HFF-Myc (cell line): Measurements from ENCODE around the gene CETP.

Experiments
- DNase-seq: peaks from one replicate; pipeline ENCODE4 v3.0.0-alpha.2; 2011; ENCODE audit warnings: low read depth; ENCODE audit errors: extremely low read depth
- H3K4me3 ChIP-seq: replicated peaks from 2 replicates; pipeline ENCODE4 v1.5.1; 2011; ENCODE audit warnings: low read depth, mild to moderate bottlenecking, control low read depth, low read length
- TF ChIP-seq, protein P1 (sequence below): IDR thresholded peaks from 2 replicates; pipeline ENCODE4 v1.5.1; 2012; ENCODE audit warnings: mild to moderate bottlenecking, low read depth, low read length, control low read depth; ENCODE audit errors: missing control alignments

The CETP gene

GRCh38 chr16:56935201-56935600 lies 26.5 kb upstream of the CETP start:
- DNase-seq: no peak
- TF ChIP-seq, protein P1, sequence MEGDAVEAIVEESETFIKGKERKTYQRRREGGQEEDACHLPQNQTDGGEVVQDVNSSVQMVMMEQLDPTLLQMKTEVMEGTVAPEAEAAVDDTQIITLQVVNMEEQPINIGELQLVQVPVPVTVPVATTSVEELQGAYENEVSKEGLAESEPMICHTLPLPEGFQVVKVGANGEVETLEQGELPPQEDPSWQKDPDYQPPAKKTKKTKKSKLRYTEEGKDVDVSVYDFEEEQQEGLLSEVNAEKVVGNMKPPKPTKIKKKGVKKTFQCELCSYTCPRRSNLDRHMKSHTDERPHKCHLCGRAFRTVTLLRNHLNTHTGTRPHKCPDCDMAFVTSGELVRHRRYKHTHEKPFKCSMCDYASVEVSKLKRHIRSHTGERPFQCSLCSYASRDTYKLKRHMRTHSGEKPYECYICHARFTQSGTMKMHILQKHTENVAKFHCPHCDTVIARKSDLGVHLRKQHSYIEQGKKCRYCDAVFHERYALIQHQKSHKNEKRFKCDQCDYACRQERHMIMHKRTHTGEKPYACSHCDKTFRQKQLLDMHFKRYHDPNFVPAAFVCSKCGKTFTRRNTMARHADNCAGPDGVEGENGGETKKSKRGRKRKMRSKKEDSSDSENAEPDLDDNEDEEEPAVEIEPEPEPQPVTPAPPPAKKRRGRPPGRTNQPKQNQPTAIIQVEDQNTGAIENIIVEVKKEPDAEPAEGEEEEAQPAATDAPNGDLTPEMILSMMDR: no peak
- peak overlapping the region; percentile 100 for H3K4me3 ChIP-seq

GRCh38 chr16:56936491-56936890 lies 25.3 kb upstream of the CETP start:
- H3K4me3 ChIP-seq: no peak overlapping the region
- no peak for DNase-seq
- TF ChIP-seq, protein P1: no peak

- H3K4me3 ChIP-seq: no peak overlapping the region
- DNase-seq: no peak
- TF ChIP-seq, protein P1: no peak
These were observed 24.8 kb upstream of the CETP start for GRCh38 chr16:56936950-56937349.

- no peak for DNase-seq
- TF ChIP-seq, protein P1: no peak
- H3K4me3 ChIP-seq: no peak overlapping the region
These were observed 22.9 kb upstream of the CETP start for GRCh38 chr16:56938664-56939513.

GRCh38 chr16:56939801-56940200 lies 21.9 kb upstream of the CETP start:
- DNase-seq: no peak
- TF ChIP-seq, protein P1: no peak
- no peak overlapping the region for H3K4me3 ChIP-seq

DNA sequence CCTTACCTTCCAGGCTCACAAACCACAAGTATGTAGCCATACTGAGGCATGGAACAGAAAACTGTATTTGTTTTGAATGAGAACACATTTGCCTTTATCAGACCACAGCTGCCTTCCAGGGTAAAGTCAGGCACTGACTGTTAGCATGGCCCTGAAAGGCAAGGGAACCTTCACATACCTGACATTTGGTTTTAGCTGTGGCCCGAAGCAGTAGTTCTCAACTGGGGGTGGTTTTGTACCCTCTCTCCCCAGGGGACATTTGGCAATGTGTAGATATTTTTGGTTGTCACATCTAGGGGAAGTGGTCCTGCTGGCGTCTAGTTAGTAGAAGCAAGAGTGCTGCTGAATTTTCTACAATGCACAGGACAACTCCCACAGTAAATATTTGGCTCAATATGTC lies 20.7 kb upstream of the CETP start:
- DNase-seq: no peak
- TF ChIP-seq, protein P1: no peak
- H3K4me3 ChIP-seq: no peak overlapping the region
